ENCODE results near the gene RESF1. TPM values are rescaled to one million over a fixed set of nuclear protein-coding genes. Genes with fewer than 3 reads are reported as not detected.

RESF1 gene
- total and polyA plus RNA-seq, 2 experiments from 2014 or later, result 134 to 313 TPM

- TF ChIP-seq CTCF (conservative IDR thresholded peaks at IDR 0.05; ENCODE audit: low read depth in 2 of 2) (no peak), EZH2 (IDR thresholded peaks at IDR 0.05; ENCODE audit: low read depth, unreplicated experiment) (no peak), ETS1 (IDR thresholded peaks at IDR 0.05) (no peak), ZNF114 (CRISPR knock-in tag; IDR thresholded peaks at IDR 0.05) (no peak), NANOG (IDR thresholded peaks at IDR 0.05; ENCODE audit: borderline replicate concordance) (no peak)
Observed at GRCh38 chr12:31985832-31986231, 26.6 kb downstream of the RESF1 start (continued).

- Histone ChIP-seq H4K20me1 (replicated peaks; ENCODE audit: insufficient read depth) (peaks cover 7% of the 10 kb centered on the region), H2AFZ (no peak overlapping the region), H3K27ac (ENCODE audit: low read depth) (0 out of 2 replicates have a peak overlapping the region, but pooled peaks have one; percentile 41), H3K9me2 (ENCODE audit: insufficient read depth) (no peaks in the 10 kb centered on the region), H3K36me3 (ENCODE audit: insufficient read depth) (peaks cover 27% of the 10 kb centered on the region), H3K4me1 (ENCODE audit: insufficient read depth) (peaks cover 13% of the 10 kb centered on the region; the same call in 1 of the 2 replicates), H3K27me3 (ENCODE audit: insufficient read depth) (no peaks in the 10 kb centered on the region), H3K4me2 (no peak overlapping the region), H3F3A (replicated peaks; ENCODE audit: low read depth) (no peaks in the 10 kb centered on the region; the same call in 1 of the 2 replicates), H3K4me3 (no peak overlapping the region), H3K79me2 (replicated peaks; ENCODE audit: insufficient read depth) (peaks cover 54% of the 10 kb centered on the region)
- Mint-ChIP-seq H3K36me3 (ENCODE audit: low read depth) (peaks cover 90% of the 10 kb centered on the region), H3K9me3 (peaks cover 20% of the 10 kb centered on the region), H3K4me1 (peaks cover 18% of the 10 kb centered on the region), H3K27ac (0 out of 2 replicates have a peak overlapping the region, but pooled peaks have one; percentile 5), H3K27me3 (ENCODE audit: insufficient read depth, low read depth, poor library complexity) (no peaks in the 10 kb centered on the region), H3K4me3 (no peak overlapping the region; the same call in 2 of the 3 replicates)
- no peak for DNase-seq (ENCODE audit: low spot score)
- TF ChIP-seq CTCF (conservative IDR thresholded peaks at IDR 0.05; ENCODE audit: low read depth in 2 of 2), result no peak
- TF ChIP-seq ZNF331 (CRISPR knock-in tag; IDR thresholded peaks at IDR 0.05; ENCODE audit: low read depth), result no peak
- TF ChIP-seq EZH2phosphoT487 (IDR thresholded peaks at IDR 0.05; ENCODE audit: unreplicated experiment), result no peak
- no peak for TF ChIP-seq NANOG (IDR thresholded peaks at IDR 0.05; ENCODE audit: borderline replicate concordance)
- no peak for ATAC-seq
Observed at GRCh38 chr12:31989571-31990362, 30.6 kb downstream of the RESF1 start.

Data from GM23338 (cell line).